ENCODE results near the gene NOL4L. TPM values are rescaled to one million over a fixed set of nuclear protein-coding genes. Genes with fewer than 3 reads are reported as not detected.
A peak's percentile ranks its signal among the peaks of the same experiment; 100 is the strongest.

The NOL4L gene
- total and polyA plus RNA-seq, 11 donors, result 2.6 to 15.0 (median 6.7) TPM

DNA sequence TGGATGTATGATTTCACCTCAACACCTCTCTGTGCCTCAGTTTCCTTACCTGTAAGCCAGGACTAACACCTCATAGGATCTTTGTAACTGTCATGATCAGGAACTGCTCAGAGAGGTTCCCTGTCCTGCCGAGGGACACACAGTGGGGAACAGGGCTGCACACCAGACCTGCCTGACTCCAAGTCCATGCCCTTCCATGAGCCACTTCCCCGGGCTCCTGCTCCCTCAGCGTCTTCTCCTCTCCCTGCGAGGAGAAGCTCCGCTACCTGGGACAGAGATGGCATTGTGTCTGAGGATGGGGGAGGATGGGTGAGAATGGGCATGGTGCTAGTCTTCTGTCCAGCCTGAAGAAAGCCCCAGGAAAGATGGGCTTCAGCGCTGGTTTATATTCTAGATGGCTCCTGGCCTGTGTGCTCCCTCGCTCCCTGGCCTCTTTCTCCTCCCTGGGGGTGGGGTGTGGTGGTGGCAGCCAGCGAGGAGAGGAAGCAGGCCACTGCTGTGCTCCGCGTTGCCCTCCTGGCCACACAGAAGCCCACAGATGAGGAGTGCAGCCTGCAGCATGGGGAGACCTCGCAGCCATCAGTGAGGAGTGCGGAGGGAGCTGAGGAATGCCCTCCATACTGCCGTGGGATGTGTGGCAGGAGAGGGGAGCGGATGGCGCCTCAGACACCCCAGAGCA, 67.1 kb downstream of the NOL4L start:
- intact Hi-C loops (cut with DNase I), result no loop called here
- no peaks in the 10 kb centered on the region for H3K9me3 ChIP-seq
- TF ChIP-seq POLR2A (IDR thresholded peaks at IDR 0.05), result no peak
- TF ChIP-seq CTCF (IDR thresholded peaks at IDR 0.05), result no peak
- H3K27me3 ChIP-seq, result no peaks in the 10 kb centered on the region
- H3K36me3 ChIP-seq, result no peaks in the 10 kb centered on the region
- DNase-seq, result no peak
- peak overlapping the region in 10 of 12 donors; percentile 6 to 81 (median 56) for H3K27ac ChIP-seq
- no peak overlapping the region for H3K4me3 ChIP-seq
- peaks cover 0 to 44% (median 24%) of the 10 kb centered on the region in 12 donors for H3K4me1 ChIP-seq
- no peak for ATAC-seq
- WGBS, 4 donors, result 65 to 74% (median 71%) methylated on average over 15 of the region's 15 CpGs

GRCh38 chr20:32517518-32517873, 67.6 kb downstream of the NOL4L start:
- intact Hi-C loops (cut with DNase I), result no loop called here
- Histone ChIP-seq H3K36me3 (no peaks in the 10 kb centered on the region), H3K27ac (peak overlapping the region in 10 of 12 donors; percentile 6 to 81 (median 56)), H3K4me3 (no peak overlapping the region), H3K4me1 (peaks cover 0 to 42% (median 24%) of the 10 kb centered on the region in 12 donors), H3K9me3 (no peaks in the 10 kb centered on the region), H3K27me3 (no peaks in the 10 kb centered on the region)
- 64 to 100% (median 76%) methylated on average over 1 to 6 of the region's 6 CpGs for WGBS, 4 donors
- DNase-seq (peak in 1 of 5 donors; percentile 21), ATAC-seq (no peak)
- TF ChIP-seq CTCF (IDR thresholded peaks at IDR 0.05) (no peak), POLR2A (IDR thresholded peaks at IDR 0.05) (no peak)

GRCh38 chr20:32516583-32517517, 68.3 kb downstream of the NOL4L start:
- ATAC-seq, result peak; percentile 45 to 73 (median 50)
- TF ChIP-seq CTCF (IDR thresholded peaks at IDR 0.05) (no peak), POLR2A (IDR thresholded peaks at IDR 0.05) (no peak)
- intact Hi-C loops (cut with DNase I), result no loop called here
- H3K4me3 ChIP-seq, result no peak overlapping the region
- H3K4me1 ChIP-seq, result peaks cover 0 to 39% (median 18%) of the 10 kb centered on the region in 12 donors
- DNase-seq, result peak in 4 of 5 donors; percentile 25 to 67 (median 56)
- no peaks in the 10 kb centered on the region for H3K9me3 ChIP-seq
- peak overlapping the region in 10 of 12 donors; percentile 6 to 81 (median 56) for H3K27ac ChIP-seq
- no peaks in the 10 kb centered on the region for H3K36me3 ChIP-seq
- H3K27me3 ChIP-seq, result no peaks in the 10 kb centered on the region
- 34 to 51% (median 45%) methylated on average over 6 to 10 of the region's 10 CpGs for WGBS, 4 donors

GRCh38 chr20:32515631-32516101, 69.5 kb downstream of the NOL4L start:
- Histone ChIP-seq H3K36me3 (no peaks in the 10 kb centered on the region), H3K27me3 (no peaks in the 10 kb centered on the region), H3K27ac (no peak overlapping the region), H3K9me3 (no peaks in the 10 kb centered on the region), H3K4me1 (peaks cover 0 to 34% (median 17%) of the 10 kb centered on the region in 12 donors), H3K4me3 (no peak overlapping the region)
- no peak for TF ChIP-seq CTCF (IDR thresholded peaks at IDR 0.05)
- TF ChIP-seq POLR2A (IDR thresholded peaks at IDR 0.05), result no peak
- 90 to 93% (median 91%) methylated on average over 10 of the region's 10 CpGs for WGBS, 4 donors
- intact Hi-C loops (cut with DNase I), result no loop called here
- no peak for ATAC-seq
- DNase-seq, result no peak
